T-helper 9 cell (primary cell): ENCODE results near the gene ERICH6.
"Not testable (repeated sequence)": the region's sequence is repeated elsewhere in the genome, so short reads cannot be mapped to it uniquely, and the experiment has no call there.

Experiments used
- DNase-seq: peaks from one replicate; pipeline ENCODE4 v3.0.0-alpha.2; 2020

ERICH6 gene

DNA sequence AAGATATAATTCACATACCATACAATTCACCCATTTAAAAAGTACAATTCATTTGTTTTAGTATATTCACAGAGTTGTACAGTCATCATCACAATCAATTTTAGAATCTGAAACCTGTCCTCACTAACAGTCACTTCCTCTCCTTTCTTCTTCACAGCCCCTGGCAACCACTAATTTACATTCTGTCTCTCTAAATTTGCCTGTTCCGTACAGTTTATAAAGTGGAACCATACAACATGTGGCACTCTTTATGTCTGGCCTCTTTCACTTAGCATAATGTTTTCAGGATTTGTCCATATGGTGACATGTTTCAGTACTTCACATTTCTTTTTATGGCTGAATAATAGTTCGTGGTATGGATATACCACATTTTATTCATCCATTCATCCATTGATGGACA lies 22.7 kb downstream of the ERICH6 start:
- DNase-seq = no peak

DNA sequence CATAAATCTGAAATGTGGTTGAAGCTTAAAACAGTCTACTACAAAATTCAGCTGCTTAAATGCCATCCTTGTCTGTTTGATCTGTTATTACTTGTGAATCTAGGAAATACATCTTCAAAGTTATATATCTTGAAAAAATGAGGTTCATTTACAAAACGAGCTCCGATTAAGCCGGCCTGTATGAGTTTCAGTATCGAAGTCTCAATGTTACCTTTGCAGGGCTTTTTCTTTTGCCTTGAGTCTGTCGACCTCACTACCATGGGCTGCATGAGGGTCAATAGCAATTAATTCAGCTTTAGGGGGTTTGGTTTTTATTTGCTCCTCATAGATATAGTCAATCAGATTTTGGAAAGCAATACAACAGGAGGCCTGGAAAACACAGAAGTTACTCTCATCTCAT lies 23.2 kb downstream of the ERICH6 start:
- DNase-seq = no peak

DNA sequence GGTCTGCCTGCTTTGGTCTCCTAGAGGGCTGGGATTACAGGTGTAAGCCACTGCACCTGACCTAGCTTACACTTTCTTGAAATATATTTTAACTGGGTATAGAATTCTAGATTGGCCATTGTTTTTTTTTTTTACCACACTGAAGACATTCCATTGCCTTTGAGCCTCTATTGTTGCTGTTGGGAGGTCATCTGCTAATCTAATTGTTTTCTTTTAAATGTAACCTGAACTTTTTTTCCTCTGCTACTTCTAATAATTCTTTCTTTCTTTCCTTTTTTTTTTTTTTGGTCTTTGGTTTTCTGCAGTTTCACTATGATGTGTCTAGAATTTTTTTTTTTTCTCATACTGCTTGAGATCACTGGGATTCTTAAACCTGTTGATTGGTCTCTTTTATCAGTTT lies 28.1 kb downstream of the ERICH6 start:
- no peak for DNase-seq

DNA sequence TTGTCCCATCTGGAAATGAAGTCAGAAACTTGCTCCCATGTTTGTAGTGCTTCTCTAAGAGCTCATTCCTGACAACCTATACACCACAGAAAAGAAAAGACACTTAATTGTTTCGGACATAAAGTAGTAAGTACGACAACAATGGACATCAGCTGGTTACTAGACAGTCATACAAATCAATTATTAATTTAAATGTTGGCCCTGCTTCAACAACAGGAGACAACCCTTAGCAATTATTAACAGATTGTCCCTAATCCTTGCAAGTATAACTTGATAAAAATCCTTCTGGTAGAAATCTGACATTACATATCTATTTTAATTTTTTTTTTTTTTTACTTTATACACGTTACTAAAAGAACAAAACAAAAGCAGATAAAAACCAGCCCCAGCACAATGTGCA lies 29.8 kb downstream of the ERICH6 start:
- DNase-seq = no peak

DNA sequence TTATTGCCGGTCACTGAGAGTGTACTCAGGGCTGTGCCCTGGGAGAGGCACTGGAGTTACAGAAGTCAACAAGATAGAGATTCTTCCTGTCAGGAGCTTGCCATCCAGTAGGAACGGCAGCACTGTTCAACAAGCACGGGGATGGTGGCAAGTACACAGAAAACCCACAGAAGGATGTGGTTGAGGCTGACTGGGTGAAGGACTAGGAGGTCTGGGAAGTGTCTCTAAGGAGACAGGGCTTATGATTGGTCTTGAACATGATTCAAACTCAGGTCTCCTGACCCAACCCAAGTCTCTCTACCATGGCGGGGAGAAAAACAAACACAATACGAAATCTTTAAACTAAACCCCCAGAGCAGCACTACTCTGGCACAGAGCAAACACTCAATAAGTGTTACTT lies 37.6 kb downstream of the ERICH6 start:
- DNase-seq = no peak

DNA sequence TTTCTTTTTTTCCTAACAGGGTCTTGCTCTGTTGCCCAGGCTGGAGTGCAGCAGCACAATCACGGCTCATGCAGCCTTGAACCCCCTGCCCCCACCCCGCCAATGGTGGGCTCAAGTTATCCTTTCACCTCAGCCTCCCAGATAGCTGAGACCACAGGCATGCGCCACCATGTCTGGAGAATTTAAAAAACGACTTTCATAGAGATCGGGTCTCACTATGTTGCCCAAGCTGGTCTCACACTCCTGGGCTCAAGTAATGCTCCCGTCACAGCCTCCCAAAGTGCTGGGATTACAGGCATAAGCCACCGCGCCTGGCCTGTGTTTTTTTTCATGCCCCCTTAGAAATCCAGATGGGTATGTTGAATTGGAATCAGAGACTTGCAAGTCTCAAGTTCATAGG lies 40.3 kb downstream of the ERICH6 start:
- DNase-seq = no peak

DNA sequence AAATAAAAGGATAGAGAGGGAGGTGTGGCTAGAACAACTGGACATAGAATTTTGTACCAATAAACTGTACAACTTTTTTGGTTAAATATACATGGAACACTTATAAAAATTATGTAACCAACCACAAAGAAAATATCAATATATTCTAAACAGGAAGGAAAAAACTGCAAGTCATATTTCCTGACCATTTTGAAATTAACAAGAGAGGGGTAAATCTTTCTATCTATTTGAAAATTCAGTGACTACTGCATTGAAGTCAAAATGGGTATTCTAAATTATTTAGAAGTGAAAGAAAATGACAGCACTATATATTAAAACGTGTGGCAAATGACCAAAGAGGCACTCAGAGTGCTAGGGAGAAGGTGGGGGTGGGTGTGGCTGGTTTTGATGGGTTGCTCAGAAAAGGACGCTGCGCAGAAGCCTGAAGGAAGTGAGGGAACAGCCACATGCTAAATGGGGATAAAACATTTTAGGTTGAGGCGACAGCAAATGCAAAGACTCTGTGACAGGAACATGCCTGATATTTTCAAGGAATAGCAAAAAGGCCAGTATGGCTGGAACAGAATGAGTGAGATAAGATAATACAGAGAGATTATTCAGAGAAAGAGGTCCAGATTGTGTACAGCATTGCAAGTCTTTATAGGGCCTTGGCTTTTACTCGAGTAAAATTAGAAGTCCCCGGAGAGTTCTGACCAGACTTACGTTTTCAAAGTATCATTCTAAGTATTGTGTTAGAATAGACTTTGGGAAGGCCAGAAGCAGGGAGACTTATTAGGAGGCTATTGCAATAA lies 41.1 kb downstream of the ERICH6 start:
- no peak for DNase-seq

DNA sequence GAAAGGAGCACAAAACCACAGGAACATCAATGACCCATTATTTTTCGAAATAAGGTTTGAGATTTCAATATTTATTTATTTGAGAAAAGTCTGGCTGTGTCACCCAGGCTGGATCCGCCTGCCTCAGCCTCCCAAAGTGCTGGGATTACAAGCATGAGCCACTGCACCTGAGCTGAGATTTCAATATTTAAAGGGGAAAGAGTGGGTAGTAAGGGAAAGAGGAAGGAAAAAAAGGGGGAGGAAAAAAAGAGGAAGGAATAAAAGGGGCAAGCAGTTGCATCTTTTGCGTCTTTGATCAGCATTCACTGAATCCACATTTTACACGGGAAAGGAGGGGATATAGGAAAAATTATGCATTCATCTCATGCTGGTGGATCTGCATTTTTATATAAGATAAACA lies 47.4 kb downstream of the ERICH6 start:
- no peak for DNase-seq

DNA sequence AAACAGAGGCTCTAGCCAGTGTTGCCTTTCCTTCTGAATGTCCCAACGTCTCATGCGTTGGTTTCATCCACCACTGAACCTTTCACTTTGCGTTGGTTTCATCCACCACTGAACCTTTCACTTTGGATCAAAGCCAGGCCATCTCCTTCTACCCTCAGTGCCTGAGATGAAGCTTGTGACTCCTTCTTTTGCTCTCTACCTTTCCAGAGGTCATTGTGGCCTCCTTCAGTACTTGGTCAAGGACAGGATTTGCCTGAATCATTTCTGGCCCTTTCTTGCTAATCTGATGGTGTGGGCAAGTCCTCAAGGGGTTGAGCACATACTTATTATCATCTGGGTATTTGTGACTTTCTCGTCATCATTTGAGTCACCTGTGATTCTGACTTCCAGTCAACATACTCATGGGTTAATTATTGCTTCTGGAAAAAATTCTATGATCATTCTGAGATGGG lies 50.6 kb downstream of the ERICH6 start:
- no peak for DNase-seq

DNA sequence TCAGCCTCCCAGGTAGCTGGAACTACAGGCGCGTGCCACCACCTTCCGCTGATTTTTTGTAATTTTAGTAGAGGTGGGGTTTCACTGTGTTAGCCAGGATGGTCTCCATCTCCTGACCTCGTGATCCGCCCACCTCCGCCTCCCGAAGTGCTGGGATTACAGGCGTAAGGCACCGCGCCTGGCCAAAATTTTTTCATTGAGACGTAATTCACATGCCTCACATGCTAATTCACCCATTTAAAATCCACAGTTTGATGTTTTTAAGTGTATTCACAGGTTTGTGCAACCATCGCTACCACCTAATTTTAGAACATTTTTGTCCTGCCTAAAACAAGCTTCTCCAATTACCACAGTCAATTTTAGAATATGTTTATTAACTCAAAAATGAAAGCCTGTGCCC lies 63.5 kb downstream of the ERICH6 start:
- no peak for DNase-seq

DNA sequence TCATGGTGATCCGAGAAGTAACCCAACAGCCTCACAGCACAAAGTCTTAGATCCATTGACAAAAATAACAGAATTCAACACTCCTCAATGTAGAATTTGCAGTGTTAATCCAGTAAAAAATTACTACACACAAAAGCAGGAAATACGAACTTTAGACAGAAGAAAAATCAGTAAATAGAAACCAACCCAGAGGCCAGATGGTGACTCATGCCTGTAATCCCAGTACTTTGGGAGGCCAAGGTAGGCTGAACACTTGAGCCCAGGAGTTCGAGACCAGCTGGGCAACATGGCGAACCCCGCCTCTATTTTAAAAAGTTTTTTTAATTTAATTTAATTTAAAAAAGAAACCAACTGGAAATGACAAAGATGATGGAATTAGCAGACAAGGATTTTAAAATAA lies 64.5 kb downstream of the ERICH6 start:
- no peak for DNase-seq

DNA sequence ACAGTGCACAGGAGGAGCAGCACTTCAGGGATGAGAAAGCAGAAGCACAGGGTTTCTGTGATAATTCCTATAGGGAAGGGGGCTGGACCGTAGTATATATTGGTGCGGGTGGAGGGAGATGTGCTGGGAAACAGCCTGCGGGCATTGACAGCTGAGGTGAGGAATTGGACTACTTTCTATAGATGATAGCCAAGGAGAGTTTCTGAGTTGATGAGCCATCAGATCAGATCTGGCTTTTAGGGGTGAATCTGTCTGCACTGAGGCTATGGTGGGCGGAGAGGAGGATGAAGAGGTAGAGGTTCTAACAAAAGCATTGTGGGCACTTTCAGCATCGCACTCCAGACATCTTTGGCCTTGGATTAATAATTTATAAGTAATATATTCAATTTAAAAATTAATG lies 67.5 kb downstream of the ERICH6 start:
- DNase-seq = no peak

DNA sequence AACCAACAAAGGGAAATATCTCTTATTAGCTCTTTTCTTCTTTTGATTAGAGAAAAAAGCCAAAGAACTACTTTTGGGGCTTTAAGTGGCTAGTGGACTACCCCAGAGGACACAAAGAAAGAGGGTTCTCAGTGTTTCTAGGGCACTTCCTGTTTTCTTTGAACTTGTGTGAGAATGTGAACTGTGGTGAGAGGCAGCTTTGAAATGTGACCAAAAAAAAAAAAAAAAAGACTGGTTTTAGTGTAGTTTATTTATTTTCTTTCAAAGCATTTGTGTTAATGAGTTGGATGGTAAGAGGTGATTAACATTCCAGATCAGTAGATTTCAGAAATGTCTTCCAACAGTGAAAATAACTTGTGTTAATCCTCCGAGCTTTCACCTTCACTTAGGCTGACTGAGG lies 68.2 kb downstream of the ERICH6 start:
- no peak for DNase-seq

DNA sequence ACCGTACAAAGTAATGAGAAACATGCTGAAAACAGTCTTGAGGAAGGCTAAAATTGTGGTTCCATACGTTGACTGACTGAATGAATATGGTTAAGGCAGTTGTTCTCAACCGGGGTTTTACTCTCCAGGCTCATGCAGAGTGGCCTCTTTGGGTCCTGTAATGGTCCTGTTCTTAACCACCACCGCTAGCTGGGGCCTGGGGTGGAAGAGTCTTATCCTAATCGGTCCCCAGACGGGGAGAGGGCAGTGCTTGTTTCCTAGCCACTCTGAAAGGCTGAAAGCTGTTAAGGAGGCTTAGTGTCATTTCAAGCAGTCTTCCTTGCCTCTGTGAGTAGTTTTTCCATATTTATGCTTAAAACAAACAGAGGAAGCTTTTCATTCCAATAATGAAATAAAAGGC lies 68.6 kb downstream of the ERICH6 start:
- no peak for DNase-seq

DNA sequence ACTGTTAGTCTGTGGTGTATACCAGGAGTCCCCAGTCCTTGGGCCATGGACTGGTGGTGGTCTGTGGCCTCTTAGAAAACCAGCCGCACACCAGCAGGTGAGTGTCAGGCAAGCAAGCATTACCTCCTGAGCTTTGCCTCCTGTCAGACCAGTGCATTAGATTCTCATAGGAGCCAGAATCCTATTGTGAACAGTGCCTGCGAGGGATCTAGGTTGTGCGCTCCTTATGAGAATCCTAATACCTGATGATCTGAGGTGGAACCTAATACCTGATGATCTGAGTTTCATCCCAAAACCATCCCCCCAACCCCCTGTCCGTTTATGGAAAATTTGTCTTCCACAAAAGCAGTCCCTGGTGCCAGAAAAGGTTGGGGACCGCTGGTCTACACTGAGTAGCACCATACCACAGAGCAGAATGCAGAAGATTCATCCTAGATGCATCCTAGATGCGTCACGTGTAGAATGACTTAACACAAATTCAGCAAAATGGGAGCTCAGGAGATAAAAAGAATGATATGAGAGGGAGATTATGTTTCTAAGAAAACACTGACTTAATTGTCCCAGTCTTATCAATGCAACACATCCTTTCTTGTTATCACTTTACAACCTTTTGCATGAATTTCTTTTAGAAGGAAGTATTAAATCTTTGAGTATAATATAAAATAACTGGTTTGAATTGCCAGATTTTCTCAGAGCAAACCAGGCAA lies 72.1 kb downstream of the ERICH6 start:
- no peak for DNase-seq

DNA sequence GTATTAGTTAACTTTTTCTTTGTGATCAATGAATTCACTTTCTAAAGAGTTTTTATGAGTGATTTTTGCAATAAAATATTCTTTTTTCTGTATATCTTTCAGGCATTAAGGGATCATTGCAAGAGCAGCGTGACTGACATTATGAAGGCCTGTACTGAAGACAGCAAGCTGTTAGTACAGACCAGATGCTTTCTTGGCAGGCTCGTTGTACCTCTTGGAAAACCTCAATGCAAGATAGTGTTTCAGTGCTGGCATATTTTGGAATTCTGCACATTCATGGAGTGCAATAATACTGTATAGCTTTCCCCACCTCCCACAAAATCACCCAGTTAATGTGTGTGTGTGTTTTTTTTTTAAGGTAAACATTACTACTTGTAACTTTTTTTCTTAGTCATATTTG lies 76.2 kb downstream of the ERICH6 start:
- no peak for DNase-seq

DNA sequence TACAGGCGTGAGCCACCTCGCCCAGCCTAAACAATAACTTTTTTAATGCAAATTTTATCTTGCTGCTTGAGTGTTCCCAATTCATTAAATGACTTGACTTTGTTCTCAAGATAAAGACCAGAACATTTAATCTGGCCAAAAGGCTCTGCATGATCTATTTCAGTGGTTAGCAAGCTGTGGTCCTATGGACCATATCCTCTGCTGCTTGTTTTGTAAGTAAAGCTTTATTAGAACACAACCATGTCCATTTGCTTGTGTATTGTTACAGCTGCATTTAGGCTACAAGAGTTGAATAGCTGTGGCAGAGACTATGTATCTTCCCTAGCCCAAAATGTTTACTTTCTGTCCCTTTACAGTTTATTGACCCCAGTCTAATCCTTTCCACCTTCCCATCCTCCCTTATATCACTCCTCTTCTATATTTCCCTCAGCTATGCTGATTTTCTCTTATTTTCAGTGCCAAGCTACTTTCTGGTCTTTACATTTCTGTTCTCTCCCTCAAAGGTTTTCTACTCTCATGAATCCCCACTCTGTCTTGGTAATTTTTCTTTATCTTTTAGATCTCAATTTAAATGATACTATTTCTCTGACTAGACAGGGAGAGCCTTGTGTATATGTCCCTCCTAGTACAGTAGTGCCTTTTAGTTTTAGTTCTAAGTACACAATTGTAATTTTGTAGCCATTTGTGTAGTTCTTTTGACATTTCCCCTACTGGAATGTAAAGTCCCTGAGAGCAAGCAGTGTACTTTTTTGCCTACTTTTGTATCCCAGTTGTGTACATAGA lies 77.4 kb downstream of the ERICH6 start:
- no peak for DNase-seq

DNA sequence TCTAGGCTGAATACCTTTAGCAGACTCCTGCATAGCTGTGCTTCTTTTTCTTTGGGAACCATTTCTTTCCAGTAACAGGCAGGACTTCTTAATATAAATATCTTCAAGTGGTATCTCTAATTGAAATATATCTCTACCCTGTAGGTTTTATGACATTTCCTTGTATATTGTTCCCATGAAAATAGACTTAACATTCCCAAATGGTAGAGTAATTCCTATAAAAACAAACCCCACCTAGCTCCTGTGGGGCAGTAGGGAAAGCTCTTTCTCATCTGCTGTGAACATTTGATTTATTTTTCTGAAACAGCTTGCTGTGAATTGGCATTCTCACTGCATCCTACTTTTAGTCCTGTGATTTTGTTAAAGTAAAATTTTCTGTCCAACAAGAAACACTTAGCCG lies 79.8 kb downstream of the ERICH6 start:
- DNase-seq = no peak

DNA sequence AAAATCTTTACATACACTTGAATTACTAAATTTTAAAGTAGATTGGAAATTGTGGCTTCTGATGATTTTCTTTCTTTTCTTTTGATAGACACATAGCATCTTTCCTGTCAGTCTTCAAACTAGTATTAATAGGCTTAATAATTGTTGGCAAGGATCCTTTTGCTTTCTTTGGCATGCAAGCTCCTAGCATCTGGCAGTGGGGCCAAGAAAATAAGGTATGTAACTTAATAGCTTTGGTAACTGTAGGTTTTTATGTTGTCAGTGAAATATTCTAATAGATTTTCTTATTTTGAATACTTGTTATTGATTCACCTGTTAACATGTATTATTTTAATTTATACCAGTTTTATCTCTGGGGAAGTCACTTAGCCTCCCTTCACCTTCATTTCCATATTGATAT lies 80.8 kb downstream of the ERICH6 start:
- DNase-seq = not testable (repeated sequence)

DNA sequence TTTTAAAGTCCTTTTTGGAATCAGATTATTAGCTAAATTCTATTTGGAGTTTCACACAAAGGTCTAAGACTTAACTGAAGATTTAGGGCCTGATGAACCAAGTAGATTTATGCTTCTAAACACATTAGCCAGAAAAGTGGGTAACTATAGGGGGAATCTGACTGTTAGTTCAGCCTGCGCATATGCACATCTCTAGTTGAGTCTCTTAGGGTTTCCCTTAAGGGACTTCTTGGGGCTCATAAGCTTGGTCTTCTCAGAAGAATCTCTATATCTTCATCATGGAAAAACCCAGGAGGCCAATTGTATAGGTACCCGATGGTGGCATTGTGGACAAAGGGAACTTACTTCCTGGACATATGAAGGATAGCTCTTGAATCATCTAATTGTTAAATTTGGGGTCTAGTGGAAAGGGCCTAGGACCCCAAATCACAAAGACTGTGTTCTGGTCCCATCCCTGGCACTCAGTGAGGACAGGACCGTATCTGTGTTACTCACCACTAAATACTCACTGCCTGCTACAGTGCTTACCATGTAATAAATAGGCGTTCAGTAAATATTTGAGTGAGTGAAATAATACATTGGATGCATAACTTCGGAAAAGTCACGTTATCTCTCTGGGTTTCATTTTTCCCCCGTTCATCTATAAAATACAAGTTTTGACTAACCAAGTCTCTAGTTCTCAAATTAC lies 83.6 kb downstream of the ERICH6 start:
- DNase-seq = no peak

DNA sequence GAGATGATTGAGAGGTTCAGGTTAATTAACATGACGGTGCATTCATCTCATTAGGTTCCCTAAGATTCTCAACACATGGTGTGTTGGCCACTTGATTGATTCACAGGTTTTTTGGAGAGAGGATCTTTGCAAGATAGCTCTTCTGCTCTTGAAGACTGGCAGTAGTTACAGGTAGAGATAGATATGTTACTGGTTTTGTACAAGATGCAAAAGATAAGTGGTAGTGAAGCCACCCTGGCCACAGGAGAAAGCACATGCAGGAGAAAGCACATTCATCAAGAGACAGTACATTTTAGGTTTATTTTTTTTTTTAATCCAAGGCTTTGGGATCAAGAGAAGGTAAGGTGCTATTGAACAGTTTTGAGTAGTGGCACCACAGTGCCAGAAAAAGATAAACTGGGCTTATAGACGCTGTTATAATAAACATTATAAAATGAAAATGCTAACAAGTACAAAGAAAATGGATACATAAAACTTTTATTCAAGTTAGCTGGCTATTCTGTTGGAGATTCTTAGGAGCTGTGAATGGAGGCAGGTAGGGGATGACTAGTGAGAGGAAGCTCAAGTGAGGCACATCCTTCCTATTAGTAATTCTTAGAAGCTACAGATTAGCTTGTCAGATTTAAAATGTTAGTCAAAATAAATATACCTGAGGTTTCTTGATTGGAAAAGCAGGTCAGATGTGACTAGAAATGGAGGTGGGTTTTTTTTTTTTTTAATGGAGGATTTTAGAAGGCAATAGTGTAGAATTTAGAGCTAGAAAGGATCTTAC lies 89.8 kb downstream of the ERICH6 start:
- DNase-seq = no peak

DNA sequence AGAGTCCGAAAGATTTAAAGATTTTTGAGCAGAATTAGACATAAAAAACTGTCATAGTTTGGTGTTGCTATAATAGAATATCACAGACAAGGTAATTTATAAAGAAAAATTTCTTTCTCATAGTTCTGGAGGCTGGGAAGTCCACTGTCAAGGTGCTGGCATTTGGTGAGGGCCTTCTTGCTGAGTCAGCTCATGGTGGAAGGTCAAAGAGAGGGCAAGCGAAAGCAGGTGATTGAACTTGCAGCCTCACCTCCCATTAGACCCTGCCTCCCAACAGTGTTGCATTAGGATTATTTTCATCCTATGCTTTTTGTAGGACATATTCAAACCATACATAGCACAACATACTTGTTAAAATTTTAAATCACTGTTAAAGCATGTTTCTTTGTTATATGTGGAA lies 90.7 kb downstream of the ERICH6 start:
- DNase-seq = no peak
